ENCODE measurements around the gene TRIM37. TPM values are rescaled to one million over a fixed set of nuclear protein-coding genes. Genes with fewer than 3 reads are reported as not detected.

The TRIM37 gene
- total RNA-seq, 2 donors from 2014 or later: 19.7 to 19.8 TPM

GRCh38 chr17:59062509-59062908, 44.2 kb downstream of the TRIM37 start:
- intact Hi-C loops (cut with DNase I): no loop called here
- no peak for DNase-seq (ENCODE audit: low spot score)

- DNase-seq (ENCODE audit: low spot score): no peak
- intact Hi-C loops (cut with DNase I): no loop called here
Observed at GRCh38 chr17:59056857-59057256, 49.8 kb downstream of the TRIM37 start.

- intact Hi-C loops (cut with DNase I): no loop called here
Observed at GRCh38 chr17:59049798-59050197, 56.9 kb downstream of the TRIM37 start.

GRCh38 chr17:59047616-59048015, 59.1 kb downstream of the TRIM37 start:
- intact Hi-C loops (cut with DNase I): no loop called here
- no peak for DNase-seq (ENCODE audit: low spot score)

More at GRCh38 chr17:59049798-59050197, 56.9 kb downstream of the TRIM37 start:
- DNase-seq (ENCODE audit: low spot score): no peak

GRCh38 chr17:59046192-59046591, 60.5 kb downstream of the TRIM37 start:
- intact Hi-C loops (cut with DNase I): no loop called here
- DNase-seq (ENCODE audit: low spot score): no peak

- intact Hi-C loops (cut with DNase I): loop anchor here in 1 of 2 donors (5.0 kb wide), 1 partner anchor 1521 kb away; no protein-coding TSS in a partner anchor
- no peak for DNase-seq (ENCODE audit: low spot score)
Observed at GRCh38 chr17:59038734-59039133, 67.9 kb downstream of the TRIM37 start.

GRCh38 chr17:59037960-59038359, 68.7 kb downstream of the TRIM37 start:
- no peak for DNase-seq (ENCODE audit: low spot score)
- intact Hi-C loops (cut with DNase I): loop anchor here in 1 of 2 donors (5.0 kb wide), 1 partner anchor 1521 kb away; no protein-coding TSS in a partner anchor

- DNase-seq (ENCODE audit: low spot score): no peak
- intact Hi-C loops (cut with DNase I): no loop called here
Observed at GRCh38 chr17:59030811-59031210, 75.9 kb downstream of the TRIM37 start.

- intact Hi-C loops (cut with DNase I): no loop called here
- no peak for DNase-seq (ENCODE audit: low spot score)
Observed at GRCh38 chr17:59028328-59028727, 78.4 kb downstream of the TRIM37 start.

GRCh38 chr17:59027750-59028149, 78.9 kb downstream of the TRIM37 start:
- intact Hi-C loops (cut with DNase I): no loop called here
- DNase-seq (ENCODE audit: low spot score): no peak

GRCh38 chr17:59026176-59026939, 80.3 kb downstream of the TRIM37 start:
- intact Hi-C loops (cut with DNase I): no loop called here
- no peak for DNase-seq (ENCODE audit: low spot score)

- DNase-seq (ENCODE audit: low spot score): no peak
- intact Hi-C loops (cut with DNase I): no loop called here
Observed at GRCh38 chr17:59024916-59025315, 81.8 kb downstream of the TRIM37 start.

GRCh38 chr17:59018019-59018418, 88.7 kb downstream of the TRIM37 start:
- no peak for DNase-seq (ENCODE audit: low spot score)
- intact Hi-C loops (cut with DNase I): no loop called here

- DNase-seq (ENCODE audit: low spot score): no peak
- intact Hi-C loops (cut with DNase I): no loop called here
Observed at GRCh38 chr17:59011975-59012374, 94.7 kb downstream of the TRIM37 start.

GRCh38 chr17:59010026-59010425, 96.7 kb downstream of the TRIM37 start:
- no peak for DNase-seq (ENCODE audit: low spot score)
- intact Hi-C loops (cut with DNase I): no loop called here

GRCh38 chr17:59008737-59009136, 97.9 kb downstream of the TRIM37 start:
- intact Hi-C loops (cut with DNase I): loop anchor here in 1 of 2 donors (2.0 kb wide), 1 partner anchor 422 kb away; no protein-coding TSS in a partner anchor
- DNase-seq (ENCODE audit: low spot score): no peak

GRCh38 chr17:59007995-59008394, 98.7 kb downstream of the TRIM37 start:
- intact Hi-C loops (cut with DNase I): loop anchor here in 1 of 2 donors (2.0 kb wide), 1 partner anchor 421 kb away; no protein-coding TSS in a partner anchor
- no peak for DNase-seq (ENCODE audit: low spot score)

- DNase-seq (ENCODE audit: low spot score): no peak
- intact Hi-C loops (cut with DNase I): loop anchor here (5.0 kb wide), 2 partner anchors 292 to 482 kb away; no protein-coding TSS in a partner anchor
Observed at GRCh38 chr17:59004338-59005111, 102.2 kb downstream of the TRIM37 start.

GRCh38 chr17:59003860-59004259, 102.8 kb downstream of the TRIM37 start:
- intact Hi-C loops (cut with DNase I): loop anchor here (5.0 kb wide), 2 partner anchors 292 to 482 kb away; no protein-coding TSS in a partner anchor
- no peak for DNase-seq (ENCODE audit: low spot score)

GRCh38 chr17:59002848-59003247, 103.8 kb downstream of the TRIM37 start:
- no peak for DNase-seq (ENCODE audit: low spot score)
- intact Hi-C loops (cut with DNase I): loop anchor here (5.0 kb wide), 2 partner anchors 291 to 481 kb away; no protein-coding TSS in a partner anchor

All from posterior vena cava (tissue), 2 donors.